ENCODE results near the gene FBXO10. TPM values are rescaled to one million over a fixed set of nuclear protein-coding genes. Genes with fewer than 3 reads are reported as not detected.

FBXO10 gene
- total and polyA plus RNA-seq, 2 of the 4 experiments (the other 2 are of a cell fraction): 6.6 to 6.7 TPM

DNA sequence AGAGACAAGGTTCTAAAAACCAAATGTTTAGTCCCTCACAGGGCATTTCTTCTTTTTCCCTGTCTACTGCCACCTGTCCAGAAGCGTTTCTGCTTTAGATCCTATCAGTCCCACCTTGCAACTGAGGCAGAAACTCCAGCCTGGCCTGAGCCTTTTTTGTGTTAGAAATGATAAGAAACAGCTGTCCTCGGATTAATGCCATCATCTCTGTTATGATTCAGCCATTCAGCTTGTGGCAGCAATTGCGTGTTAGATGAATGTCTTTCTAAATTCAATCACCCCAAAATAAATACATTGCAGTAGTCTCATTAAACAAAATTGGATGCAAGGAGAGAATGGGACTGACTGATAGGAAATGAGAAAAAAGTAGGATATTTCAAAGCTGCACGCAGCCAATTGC lies 46.3 kb upstream of the FBXO10 start:
- no peaks in the 10 kb centered on the region for H4K20me1 ChIP-seq (ENCODE audit: insufficient read depth, low read length)
- no peak overlapping the region for H3K23ac ChIP-seq (ENCODE audit: low read depth, low read length)
- H3K4me3 ChIP-seq (ENCODE audit: insufficient read depth, low read depth, low read length): no peak overlapping the region
- POLR2A ChIA-PET (ENCODE audit: unreplicated experiment): no interaction called here
- dilution Hi-C loops (cut with HindIII; ENCODE audit: low sequenced_read_pairs, unreplicated experiment): no loop called here
- ATAC-seq (ENCODE audit: low read depth) (no peak), DNase-seq (peak; percentile 32)
- CTCF ChIA-PET: interaction anchor here (0.6 kb wide), 1 partner anchor 59 kb away, joined by 5 read pairs; no protein-coding TSS in a partner anchor
- no peak overlapping the region for H2AK5ac ChIP-seq (ENCODE audit: low read depth, low read length)
- H3K56ac ChIP-seq (ENCODE audit: extremely low read depth, insufficient read depth, low read length): no peak overlapping the region
- H2AFZ ChIP-seq (replicated peaks; ENCODE audit: low read length, poor library complexity): no peak overlapping the region
- no peaks in the 10 kb centered on the region for H3K79me1 ChIP-seq (ENCODE audit: low read depth in 1 of 2, low read length in 2 of 2)
- intact Hi-C loops (cut with micrococcal nuclease): no loop called here
- BruUV-seq (replicated peaks): no TSS peak
- H3K18ac ChIP-seq (ENCODE audit: low read depth, low read length): no peak overlapping the region
- peaks cover 4% of the 10 kb centered on the region for H3K4me1 ChIP-seq (ENCODE audit: control insufficient read depth, insufficient read depth, low read length)
- H3K9ac ChIP-seq (ENCODE audit: low read depth, low read length): no peak overlapping the region
- in situ Hi-C loops (cut with MboI; ENCODE audit: low sequenced_read_pairs): no loop called here
- H2BK120ac ChIP-seq (ENCODE audit: low read depth, low read length): no peak overlapping the region
- H3K4me2 ChIP-seq (ENCODE audit: low read depth, low read length): no peak overlapping the region
- no peak overlapping the region for H3K14ac ChIP-seq (replicated peaks; ENCODE audit: low read depth, low read length)
- TF ChIP-seq CHD1 (IDR thresholded peaks at IDR 0.05; ENCODE audit: low read depth, low read length): no peak
- TF ChIP-seq RAD21 (IDR thresholded peaks at IDR 0.05; ENCODE audit: low read length): no peak
- no peak for TF ChIP-seq RFX5 (IDR thresholded peaks at IDR 0.05; ENCODE audit: low read depth, low read length)
- TF ChIP-seq NFE2L2 (IDR thresholded peaks at IDR 0.05; ENCODE audit: low read depth, low read length): no peak
- no peak for TF ChIP-seq POLR2A (IDR thresholded peaks at IDR 0.05; ENCODE audit: low read depth, low read length)
- TF ChIP-seq MXI1 (IDR thresholded peaks at IDR 0.05; ENCODE audit: borderline replicate concordance, low read depth, low read length): no peak
- TF ChIP-seq, protein P1, sequence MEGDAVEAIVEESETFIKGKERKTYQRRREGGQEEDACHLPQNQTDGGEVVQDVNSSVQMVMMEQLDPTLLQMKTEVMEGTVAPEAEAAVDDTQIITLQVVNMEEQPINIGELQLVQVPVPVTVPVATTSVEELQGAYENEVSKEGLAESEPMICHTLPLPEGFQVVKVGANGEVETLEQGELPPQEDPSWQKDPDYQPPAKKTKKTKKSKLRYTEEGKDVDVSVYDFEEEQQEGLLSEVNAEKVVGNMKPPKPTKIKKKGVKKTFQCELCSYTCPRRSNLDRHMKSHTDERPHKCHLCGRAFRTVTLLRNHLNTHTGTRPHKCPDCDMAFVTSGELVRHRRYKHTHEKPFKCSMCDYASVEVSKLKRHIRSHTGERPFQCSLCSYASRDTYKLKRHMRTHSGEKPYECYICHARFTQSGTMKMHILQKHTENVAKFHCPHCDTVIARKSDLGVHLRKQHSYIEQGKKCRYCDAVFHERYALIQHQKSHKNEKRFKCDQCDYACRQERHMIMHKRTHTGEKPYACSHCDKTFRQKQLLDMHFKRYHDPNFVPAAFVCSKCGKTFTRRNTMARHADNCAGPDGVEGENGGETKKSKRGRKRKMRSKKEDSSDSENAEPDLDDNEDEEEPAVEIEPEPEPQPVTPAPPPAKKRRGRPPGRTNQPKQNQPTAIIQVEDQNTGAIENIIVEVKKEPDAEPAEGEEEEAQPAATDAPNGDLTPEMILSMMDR (conservative IDR thresholded peaks at IDR 0.05; ENCODE audit: low read depth, low read length): no peak
- no peak for TF ChIP-seq SMC3 (IDR thresholded peaks at IDR 0.05; ENCODE audit: low read depth, low read length)
- no peak for TF ChIP-seq MAFK (IDR thresholded peaks at IDR 0.05; ENCODE audit: low read depth, low read length)
- TF ChIP-seq FOS (IDR thresholded peaks at IDR 0.05; ENCODE audit: low read depth, low read length): no peak
- TF ChIP-seq BHLHE40 (IDR thresholded peaks at IDR 0.05; ENCODE audit: low read depth, low read length): no peak
- TF ChIP-seq, protein P2, sequence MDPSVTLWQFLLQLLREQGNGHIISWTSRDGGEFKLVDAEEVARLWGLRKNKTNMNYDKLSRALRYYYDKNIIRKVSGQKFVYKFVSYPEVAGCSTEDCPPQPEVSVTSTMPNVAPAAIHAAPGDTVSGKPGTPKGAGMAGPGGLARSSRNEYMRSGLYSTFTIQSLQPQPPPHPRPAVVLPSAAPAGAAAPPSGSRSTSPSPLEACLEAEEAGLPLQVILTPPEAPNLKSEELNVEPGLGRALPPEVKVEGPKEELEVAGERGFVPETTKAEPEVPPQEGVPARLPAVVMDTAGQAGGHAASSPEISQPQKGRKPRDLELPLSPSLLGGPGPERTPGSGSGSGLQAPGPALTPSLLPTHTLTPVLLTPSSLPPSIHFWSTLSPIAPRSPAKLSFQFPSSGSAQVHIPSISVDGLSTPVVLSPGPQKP (IDR thresholded peaks at IDR 0.05; ENCODE audit: borderline replicate concordance, low read depth, low read length): no peak
- TF ChIP-seq RCOR1 (IDR thresholded peaks at IDR 0.05; ENCODE audit: insufficient replicate concordance, low read length): no peak
- TF ChIP-seq CEBPB (IDR thresholded peaks at IDR 0.05; ENCODE audit: low read depth, low read length): no peak
- TF ChIP-seq MAZ (IDR thresholded peaks at IDR 0.05; ENCODE audit: borderline replicate concordance, low read depth, low read length): no peak
- TF ChIP-seq, protein P3, sequence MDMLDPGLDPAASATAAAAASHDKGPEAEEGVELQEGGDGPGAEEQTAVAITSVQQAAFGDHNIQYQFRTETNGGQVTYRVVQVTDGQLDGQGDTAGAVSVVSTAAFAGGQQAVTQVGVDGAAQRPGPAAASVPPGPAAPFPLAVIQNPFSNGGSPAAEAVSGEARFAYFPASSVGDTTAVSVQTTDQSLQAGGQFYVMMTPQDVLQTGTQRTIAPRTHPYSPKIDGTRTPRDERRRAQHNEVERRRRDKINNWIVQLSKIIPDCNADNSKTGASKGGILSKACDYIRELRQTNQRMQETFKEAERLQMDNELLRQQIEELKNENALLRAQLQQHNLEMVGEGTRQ (IDR thresholded peaks at IDR 0.05; ENCODE audit: low read depth, low read length): no peak
- no peak overlapping the region for H4K8ac ChIP-seq (ENCODE audit: low read depth in 2 of 2, low read length in 2 of 2)
- no peak overlapping the region for H2BK15ac ChIP-seq (ENCODE audit: low read depth, low read length)
- no peaks in the 10 kb centered on the region for H3K36me3 ChIP-seq (ENCODE audit: control insufficient read depth, insufficient read depth, low read length)
- no peak overlapping the region for H3K27ac ChIP-seq (ENCODE audit: insufficient read depth, low read length)
- H4K91ac ChIP-seq (ENCODE audit: insufficient read depth, low read depth, low read length): no peak overlapping the region
- H3K9me1 ChIP-seq (ENCODE audit: insufficient read depth, low read length): peaks cover 3% of the 10 kb centered on the region
- H2BK20ac ChIP-seq (ENCODE audit: low read depth, low read length): no peak overlapping the region
- H2AK9ac ChIP-seq (replicated peaks; ENCODE audit: low read depth, low read length, poor library complexity): no peak overlapping the region
- no peak overlapping the region for H4K5ac ChIP-seq (ENCODE audit: low read depth, low read length)
- H3K27me3 ChIP-seq (ENCODE audit: control insufficient read depth, insufficient read depth, low read length): peaks cover 5% of the 10 kb centered on the region
- H3K9me3 ChIP-seq (ENCODE audit: control insufficient read depth, insufficient read depth, low read length): no peaks in the 10 kb centered on the region
- WGBS, 2 experiments (ENCODE audit: extremely low coverage in 2 of 2, insufficient read length in 1 of 2): no CpG with 5 or more reads among the region's 4 CpGs
- no peak overlapping the region for H3K4ac ChIP-seq (ENCODE audit: low read depth, low read length)
- H2BK5ac ChIP-seq (ENCODE audit: low read depth, low read length, poor library complexity, severe bottlenecking): no peak overlapping the region

Measured in IMR-90 (cell line).